GM12801 (cell line): Measurements from ENCODE around the gene QSOX1.

Experiments used
- CTCF ChIP-seq: IDR thresholded peaks from one replicate; pipeline ENCODE4 v1.5.1; 2011; ENCODE audit warnings: control low read depth; ENCODE audit not compliant: insufficient read length; ENCODE audit errors: extremely low read depth

Gene QSOX1

GRCh38 chr1:180157576-180158057 lies 2.9 kb downstream of the QSOX1 start:
- TF ChIP-seq CTCF = no peak

GRCh38 chr1:180158149-180159147 lies 3.8 kb downstream of the QSOX1 start:
- TF ChIP-seq CTCF = no peak

GRCh38 chr1:180160357-180160756 lies 5.7 kb downstream of the QSOX1 start:
- TF ChIP-seq CTCF = no peak

- TF ChIP-seq CTCF = no peak
Measured at GRCh38 chr1:180163041-180163440, 8.4 kb downstream of the QSOX1 start.

GRCh38 chr1:180165096-180165495 lies 10.4 kb downstream of the QSOX1 start:
- TF ChIP-seq CTCF = no peak

GRCh38 chr1:180165509-180166435 lies 11.1 kb downstream of the QSOX1 start:
- TF ChIP-seq CTCF = no peak

- no peak for TF ChIP-seq CTCF
Measured at GRCh38 chr1:180166436-180166800, 11.7 kb downstream of the QSOX1 start.
